K562 (cell line): ENCODE data around the gene MBD4. TPM values are rescaled to one million over a fixed set of nuclear protein-coding genes. Genes with fewer than 3 reads are reported as not detected.

Source experiments
- ATAC-seq: fragments of 200-7000 bp; cut with Tn5 transposase; 3 replicates; pipeline ENCODE4 v1.9.1; 2020; ENCODE audit warnings: moderate library complexity
- BruUV-seq: library from RNA; stranded (reverse); fragments of 400-500 nt; replicated peaks from 2 replicates; lab custom pipeline; 2021; lab: Mats Ljungman, UMichigan
- CTCF ChIA-PET: fragments of 300-600 bp; formaldehyde crosslinking; extraction: SDS; loops from one replicate; lab custom pipeline; 2021; ENCODE audit warnings: low intra/inter-chr PET ratio; lab: Yijun Ruan, JAX
- POLR2A ChIA-PET: fragments of 300-600, 350-650 bp; sonication (Branson Sonifier 250); formaldehyde crosslinking; extraction: SDS; loops from one replicate; lab custom pipeline; 2021; ENCODE audit warnings: antibody characterized with exemption, inconsistent platforms; lab: Yijun Ruan, JAX
- DNase-seq, 4 experiments: peaks; one replicate each; pipeline versions ENCODE4 v3.0.0 to v3.0.0-alpha.2; 2011 to 2018; ENCODE audit warnings: low spot score in 3 of 4, mixed read lengths in 3 of 4; ENCODE audit errors: extremely low read depth in 1 of 4
- FAIRE-seq: peaks from 2 replicates; lab custom pipeline; 2011; peaks lifted over from hg19 to GRCh38; lab: Jason Lieb, UNC
- H2AFZ ChIP-seq: 2 replicates; pipeline ENCODE4 v1.6.0; 2011; ENCODE audit warnings: low read depth, low read length, control low read depth, inconsistent platforms
- H3K27ac ChIP-seq: fragments of 200-600 bp; 3 replicates; pipeline ENCODE4 v1.8.0; 2011; ENCODE audit warnings: low read depth, mild to moderate bottlenecking, control low read depth, inconsistent platforms, low read length, moderate library complexity, mixed read lengths; ENCODE audit errors: extremely low read depth
- H3K27me3 ChIP-seq, 2 experiments: fragments of 300-600 bp in 1 of 2; 2 replicates in 1 of 2; 3 replicates in 1 of 2; pipeline versions ENCODE4 v1.6.0 to v1.8.0; 2011; ENCODE audit warnings: inconsistent platforms in 2 of 2, low read length in 2 of 2, mild to moderate bottlenecking in 1 of 2, mixed read lengths in 1 of 2, moderate library complexity in 1 of 2; ENCODE audit not compliant: control insufficient read depth in 2 of 2, insufficient read depth in 2 of 2
- H3K36me3 ChIP-seq: fragments of 300-600 bp; 3 replicates; pipeline ENCODE4 v1.8.0; 2011; ENCODE audit warnings: mild to moderate bottlenecking, low read length, inconsistent platforms; ENCODE audit not compliant: control insufficient read depth, insufficient read depth
- H3K4me1 ChIP-seq, 2 experiments: fragments of 200-600 bp in 1 of 2; replicated peaks in 1 of 2; 2 replicates in 1 of 2; 3 replicates in 1 of 2; pipeline versions ENCODE4 v1.5.1 to v1.8.0; 2011; ENCODE audit warnings: inconsistent platforms in 2 of 2, low read length in 2 of 2, mild to moderate bottlenecking in 1 of 2, mixed read lengths in 1 of 2, moderate library complexity in 1 of 2; ENCODE audit not compliant: control insufficient read depth in 2 of 2, insufficient read depth in 2 of 2
- H3K4me2 ChIP-seq: 2 replicates; pipeline ENCODE4 v1.6.1; 2011; ENCODE audit warnings: low read length, control low read depth, inconsistent platforms, mixed read lengths; ENCODE audit not compliant: insufficient read depth
- H3K4me3 ChIP-seq: fragments of 200-600 bp; sonication (generic), shearing (Covaris generic); 2 replicates; pipeline ENCODE4 v1.5.1; 2016; ENCODE audit warnings: control low read depth, inconsistent platforms
- H3K79me2 ChIP-seq: fragments of 200-600 bp; 3 replicates; pipeline ENCODE4 v1.8.0; 2011; ENCODE audit warnings: low read length, inconsistent platforms; ENCODE audit not compliant: control insufficient read depth, insufficient read depth
- H3K9ac ChIP-seq, 2 experiments: 2 replicates each; pipeline versions ENCODE4 v1.6.0 to v1.6.1; 2011; ENCODE audit warnings: low read depth in 2 of 2, low read length in 2 of 2, control low read depth in 1 of 2, inconsistent platforms in 1 of 2, mild to moderate bottlenecking in 1 of 2, mixed read lengths in 1 of 2; ENCODE audit not compliant: insufficient read depth in 1 of 2
- H3K9me1 ChIP-seq: one replicate; pipeline ENCODE4 v1.6.0; 2011; ENCODE audit warnings: inconsistent platforms, mild to moderate bottlenecking, low read length, moderate library complexity; ENCODE audit not compliant: control insufficient read depth, insufficient read depth
- H3K9me3 ChIP-seq: replicated peaks from 2 replicates; pipeline ENCODE4 v1.5.1; 2011; ENCODE audit warnings: low read depth, low read length, inconsistent platforms; ENCODE audit not compliant: control insufficient read depth, insufficient read depth
- H4K20me1 ChIP-seq: replicated peaks from 2 replicates; pipeline ENCODE4 v1.6.1; 2011; ENCODE audit warnings: low read length, inconsistent platforms, mixed read lengths; ENCODE audit not compliant: control insufficient read depth, insufficient read depth
- GTF2A2 ChIP-seq: IDR thresholded peaks from 2 replicates; pipeline ENCODE4 v1.6.1; 2016; ENCODE audit warnings: mild to moderate bottlenecking, missing genetic modification characterization, missing compliant biosample characterization
- GTF2B ChIP-seq: IDR thresholded peaks from 2 replicates; pipeline ENCODE4 v1.6.1; 2011; ENCODE audit not compliant: insufficient read length; ENCODE audit errors: extremely low read depth
- JUN ChIP-seq, 2 experiments: sonication (generic) in 1 of 2; formaldehyde crosslinking in 1 of 2; IDR thresholded peaks; 2 replicates each; pipeline versions ENCODE4 v1.6.1 to v1.8.0; 2012 to 2022; ENCODE audit warnings: borderline replicate concordance in 2 of 2, mild to moderate bottlenecking in 2 of 2, improper control_type of control experiment in 1 of 2, low read depth in 1 of 2, low read length in 1 of 2, missing genetic modification reagents in 1 of 2
- WGBS: fragments of 100-300 bp; shearing (Covaris generic); methylation state at CpG from one replicate; pipeline ENCODE4 v1.1.6; 2016; ENCODE audit warnings: low coverage, mixed read lengths; ENCODE audit not compliant: insufficient coverage; ENCODE audit errors: missing lambda C conversion rate; 5-methylcytosine and 5-hydroxymethylcytosine counted together
- in situ Hi-C: fragments of 300-500 bp; cut with MboI; formaldehyde crosslinking; loops from 4 replicates; pipeline ENCODE4 v1.15.0; 2018; ENCODE audit warnings: inconsistent platforms, mixed read lengths
- intact Hi-C: fragments of 100-400 bp; cut with micrococcal nuclease; formaldehyde crosslinking; loops from 2 replicates; pipeline ENCODE4 v1.14.2; 2022
- polyA plus RNA-seq, 8 experiments: library from polyadenylated mRNA; depleted of rRNA in 4 of 8; stranded (reverse) in 5 of 8; unstranded in 3 of 8; fragments of >200 nt; fragmentation: Nextera tagmentation in 2 of 8; fragmentation: Illumina TruSeq in 1 of 8; extraction: Ambion mirVana in 2 of 8; extraction: Trizol in 1 of 8; gene quantifications; 2 replicates each; pipeline versions ENCODE4 v1.2.1 to v1.2.3, GENCODE V29; 2011 to 2014; ENCODE audit warnings: inconsistent platforms in 1 of 8, missing spikeins in 1 of 8
- total RNA-seq, 7 experiments: library from RNA; depleted of rRNA in 6 of 7; stranded (reverse); fragments of >200 nt in 6 of 7; fragmentation: Illumina TruSeq in 2 of 7; extraction: Trizol in 2 of 7; gene quantifications; 2 replicates each; pipeline versions ENCODE4 v1.2.1 to v1.2.3, GENCODE V29; 2011 to 2021; ENCODE audit warnings: low replicate concordance in 1 of 7
- TF ChIP-seq, protein P1 (sequence below), 2 experiments: IDR thresholded peaks in 1 of 2; conservative IDR thresholded peaks in 1 of 2; 2 replicates each; pipeline ENCODE4 v1.6.1; 2016; ENCODE audit warnings: low read depth in 2 of 2, mild to moderate bottlenecking in 1 of 2, missing compliant biosample characterization in 1 of 2, missing genetic modification characterization in 1 of 2, moderate library complexity in 1 of 2

The MBD4 gene
- total and polyA plus RNA-seq, 9 of the 15 experiments (the other 6 are each of a cell fraction or from before 2014, with no cell fraction given), result 13.3 to 63.9 (median 39.0) TPM

DNA sequence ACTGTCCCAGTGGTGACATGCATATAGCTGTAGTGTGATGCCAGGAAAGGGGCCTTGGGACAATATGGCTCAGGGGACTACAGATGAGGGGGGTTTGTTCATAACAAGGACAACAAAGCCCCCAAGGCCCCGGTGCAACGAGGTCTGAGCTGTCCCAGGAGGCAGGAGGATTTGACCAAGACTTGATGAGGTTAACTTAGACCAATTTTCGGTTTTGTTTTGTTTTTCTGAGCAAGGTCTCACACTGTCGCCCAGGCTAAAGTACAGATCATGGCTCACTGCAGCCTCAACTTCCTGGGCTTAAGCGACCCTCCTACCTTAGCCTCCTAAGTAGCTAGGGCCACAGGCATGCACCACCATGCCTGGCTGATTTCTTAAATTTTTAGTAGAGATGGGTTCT, 35.1 kb downstream of the MBD4 start (continued):
- TF ChIP-seq, protein P1, sequence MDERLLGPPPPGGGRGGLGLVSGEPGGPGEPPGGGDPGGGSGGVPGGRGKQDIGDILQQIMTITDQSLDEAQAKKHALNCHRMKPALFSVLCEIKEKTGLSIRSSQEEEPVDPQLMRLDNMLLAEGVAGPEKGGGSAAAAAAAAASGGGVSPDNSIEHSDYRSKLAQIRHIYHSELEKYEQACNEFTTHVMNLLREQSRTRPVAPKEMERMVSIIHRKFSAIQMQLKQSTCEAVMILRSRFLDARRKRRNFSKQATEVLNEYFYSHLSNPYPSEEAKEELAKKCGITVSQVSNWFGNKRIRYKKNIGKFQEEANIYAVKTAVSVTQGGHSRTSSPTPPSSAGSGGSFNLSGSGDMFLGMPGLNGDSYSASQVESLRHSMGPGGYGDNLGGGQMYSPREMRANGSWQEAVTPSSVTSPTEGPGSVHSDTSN (CRISPR knock-in tag; IDR thresholded peaks at IDR 0.05; ENCODE audit: low read depth), result no peak
- TF ChIP-seq, protein P1 (tag; conservative IDR thresholded peaks at IDR 0.05; ENCODE audit: low read depth), result no peak
- TF ChIP-seq GTF2A2 (tag) (no peak), JUN (IDR thresholded peaks at IDR 0.05; ENCODE audit: borderline replicate concordance, low read depth, low read length) (no peak), JUN (CRISPR knock-in tag; IDR thresholded peaks at IDR 0.05; ENCODE audit: borderline replicate concordance) (no peak)

DNA sequence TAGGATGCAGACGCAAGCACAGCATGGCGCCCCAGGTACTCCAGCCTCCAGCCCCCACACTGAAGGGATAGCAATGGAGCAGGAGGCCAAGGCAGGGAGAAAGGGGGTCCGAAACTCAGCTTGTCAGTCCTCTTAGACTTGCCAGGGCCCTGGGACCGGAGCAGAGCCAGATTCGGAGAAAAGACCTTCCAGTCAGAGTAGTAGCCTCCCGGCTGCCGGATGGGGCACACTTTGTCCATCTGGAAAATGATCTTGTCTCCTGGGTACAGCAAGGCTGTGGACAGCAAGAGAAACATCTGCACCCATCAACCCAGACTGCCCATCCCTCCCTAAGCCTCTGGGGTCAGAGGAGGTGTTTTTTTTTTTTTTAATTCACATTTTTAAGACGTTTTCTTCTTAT, 35.6 kb downstream of the MBD4 start:
- no peak overlapping the region for H2AFZ ChIP-seq
- H3K4me2 ChIP-seq, result no peak overlapping the region
- TF ChIP-seq GTF2B, result no peak
- intact Hi-C loops (no loop called here), in situ Hi-C loops (no loop called here)
- no peak for FAIRE-seq
- H3K36me3 ChIP-seq, result no peaks in the 10 kb centered on the region
- no peaks in the 10 kb centered on the region for H3K27me3 ChIP-seq
- ChIA-PET CTCF (no interaction called here), POLR2A (interaction anchor here (1.3 kb wide), 1 partner anchor 8 kb away, joined by 4 read pairs; no protein-coding TSS in a partner anchor)
- H4K20me1 ChIP-seq, result no peaks in the 10 kb centered on the region
- ATAC-seq, result no peak
- peaks cover 0 to 7% of the 10 kb centered on the region in 2 experiments; a peak in 3 of 5 replicates for H3K4me1 ChIP-seq
- BruUV-seq, result no TSS peak
- WGBS, result 61% methylated on average over 8 of the region's 8 CpGs
- H3K27ac ChIP-seq, result no peak overlapping the region
- H3K79me2 ChIP-seq, result peaks cover 1% of the 10 kb centered on the region
- no peak overlapping the region for H3K4me3 ChIP-seq
- no peaks in the 10 kb centered on the region for H3K9me1 ChIP-seq
- no peaks in the 10 kb centered on the region for H3K9me3 ChIP-seq
- H3K9ac ChIP-seq, result peak overlapping the region in 1 of 2 experiments; percentile 43; a peak in 1 of 4 replicates
- DNase-seq, result no peak
